Epithelial cell of proximal tubule (primary cell): Measurements from ENCODE around the gene TBC1D1. TPM values are rescaled to one million over a fixed set of nuclear protein-coding genes. Genes with fewer than 3 reads are reported as not detected.

Source experiments
- DNase-seq: peaks from one replicate; pipeline ENCODE4 v3.0.0-alpha.2; 2011; ENCODE audit warnings: low read depth
- H3K4me3 ChIP-seq: 2 replicates; pipeline ENCODE4 v1.5.1; 2011; ENCODE audit warnings: low read depth, mild to moderate bottlenecking, low read length
- total RNA-seq: library from RNA; depleted of rRNA; stranded (reverse); fragments of >200 nt; gene quantifications from 2 replicates; pipeline ENCODE4 v1.2.3, GENCODE V29; 2015
- TF ChIP-seq, protein P1 (sequence below): conservative IDR thresholded peaks from 2 replicates; pipeline ENCODE4 v1.5.1; 2012; ENCODE audit warnings: low read depth, mild to moderate bottlenecking, low read length

TBC1D1 gene
- total RNA-seq, 1 donor from 2014 or later = 157 TPM

DNA sequence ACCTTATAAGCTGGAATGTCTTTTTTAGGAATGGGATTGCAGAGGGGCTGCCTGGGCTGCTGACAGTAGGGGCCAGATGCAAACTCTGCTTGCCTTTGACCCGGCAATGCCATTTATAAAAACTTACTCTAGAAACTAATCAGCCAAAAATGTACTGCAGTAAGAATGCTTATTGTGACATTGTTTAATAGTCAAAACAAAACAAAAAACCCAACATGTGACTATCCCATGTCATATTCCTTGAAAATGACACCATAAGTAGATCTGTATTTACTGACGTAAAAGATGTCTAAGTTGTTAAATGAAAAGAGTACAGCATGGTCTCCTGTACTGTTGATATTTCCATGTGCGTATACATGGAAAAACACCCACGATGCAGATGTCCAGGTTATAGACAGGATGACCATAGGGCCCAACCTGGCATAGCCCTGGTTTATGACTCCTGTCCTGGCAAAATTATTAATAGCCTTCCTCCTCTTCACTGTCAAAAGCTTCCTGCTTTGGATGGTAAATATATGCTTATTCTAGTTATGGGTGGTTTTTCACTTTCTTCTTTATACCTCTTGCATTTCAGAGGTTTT, 208.2 kb downstream of the TBC1D1 start:
- no peak overlapping the region for H3K4me3 ChIP-seq
- TF ChIP-seq, protein P1, sequence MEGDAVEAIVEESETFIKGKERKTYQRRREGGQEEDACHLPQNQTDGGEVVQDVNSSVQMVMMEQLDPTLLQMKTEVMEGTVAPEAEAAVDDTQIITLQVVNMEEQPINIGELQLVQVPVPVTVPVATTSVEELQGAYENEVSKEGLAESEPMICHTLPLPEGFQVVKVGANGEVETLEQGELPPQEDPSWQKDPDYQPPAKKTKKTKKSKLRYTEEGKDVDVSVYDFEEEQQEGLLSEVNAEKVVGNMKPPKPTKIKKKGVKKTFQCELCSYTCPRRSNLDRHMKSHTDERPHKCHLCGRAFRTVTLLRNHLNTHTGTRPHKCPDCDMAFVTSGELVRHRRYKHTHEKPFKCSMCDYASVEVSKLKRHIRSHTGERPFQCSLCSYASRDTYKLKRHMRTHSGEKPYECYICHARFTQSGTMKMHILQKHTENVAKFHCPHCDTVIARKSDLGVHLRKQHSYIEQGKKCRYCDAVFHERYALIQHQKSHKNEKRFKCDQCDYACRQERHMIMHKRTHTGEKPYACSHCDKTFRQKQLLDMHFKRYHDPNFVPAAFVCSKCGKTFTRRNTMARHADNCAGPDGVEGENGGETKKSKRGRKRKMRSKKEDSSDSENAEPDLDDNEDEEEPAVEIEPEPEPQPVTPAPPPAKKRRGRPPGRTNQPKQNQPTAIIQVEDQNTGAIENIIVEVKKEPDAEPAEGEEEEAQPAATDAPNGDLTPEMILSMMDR = no peak
- DNase-seq = no peak

DNA sequence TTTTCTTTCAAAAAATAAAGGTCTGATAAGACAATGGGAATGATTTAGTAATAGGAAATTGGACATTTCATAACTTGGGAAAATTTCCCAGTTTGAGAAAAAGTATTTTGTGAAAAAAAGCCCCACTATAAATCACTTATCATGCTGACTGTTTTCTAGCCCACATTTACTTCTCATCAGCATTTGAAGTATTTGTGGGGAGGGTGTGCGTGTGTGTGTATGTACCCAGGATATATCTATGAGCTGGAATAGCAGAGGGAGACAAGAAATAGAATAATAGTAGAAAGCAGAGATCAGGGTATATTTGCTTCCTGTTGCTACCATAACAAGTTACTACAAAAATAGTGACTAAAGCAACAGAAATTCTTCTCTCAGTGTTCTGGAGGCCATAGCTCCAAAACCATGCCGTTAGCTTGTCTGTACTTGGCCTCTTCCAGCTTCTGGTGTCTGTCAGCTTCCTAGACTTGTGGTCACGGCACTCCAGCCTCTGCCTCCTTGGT, 209.1 kb downstream of the TBC1D1 start:
- no peak overlapping the region for H3K4me3 ChIP-seq
- TF ChIP-seq, protein P1 = no peak
- no peak for DNase-seq

DNA sequence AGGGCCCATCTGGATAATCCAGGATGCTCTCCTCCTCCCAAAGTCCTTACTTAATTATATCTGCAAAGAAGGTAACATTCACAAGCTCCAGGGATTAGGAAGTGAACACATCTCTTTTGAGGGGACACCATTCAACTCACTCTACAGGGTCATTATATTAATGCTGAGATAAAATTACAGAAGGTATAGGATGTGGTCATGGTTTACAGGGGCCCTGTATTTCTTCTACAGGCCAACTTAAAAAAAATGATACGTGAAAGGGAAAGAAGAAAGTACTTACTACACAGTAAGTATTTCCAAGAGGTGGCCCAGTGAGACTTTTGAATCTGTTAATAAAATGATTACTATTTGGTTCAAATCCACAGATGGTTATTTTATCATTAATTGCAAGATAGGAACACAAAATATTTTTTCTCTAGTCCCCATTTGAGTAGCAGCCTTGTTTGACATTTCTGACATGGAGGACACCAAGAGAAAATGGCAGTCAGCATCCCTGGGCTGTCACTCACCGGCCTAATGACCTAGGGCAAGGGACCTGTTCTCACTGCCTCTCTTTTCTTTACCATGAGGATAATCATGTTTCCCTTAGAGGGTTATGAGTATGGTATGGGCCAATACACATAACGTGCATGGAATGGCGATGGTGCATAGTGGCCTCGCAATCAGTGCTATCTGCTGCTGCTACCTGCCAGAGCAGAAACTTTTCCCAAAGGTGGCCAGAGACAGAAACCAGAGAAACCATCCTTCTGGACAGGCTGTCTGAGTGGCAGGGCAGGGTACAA, 209.8 kb downstream of the TBC1D1 start:
- H3K4me3 ChIP-seq = no peak overlapping the region
- TF ChIP-seq, protein P1 = no peak
- no peak for DNase-seq

DNA sequence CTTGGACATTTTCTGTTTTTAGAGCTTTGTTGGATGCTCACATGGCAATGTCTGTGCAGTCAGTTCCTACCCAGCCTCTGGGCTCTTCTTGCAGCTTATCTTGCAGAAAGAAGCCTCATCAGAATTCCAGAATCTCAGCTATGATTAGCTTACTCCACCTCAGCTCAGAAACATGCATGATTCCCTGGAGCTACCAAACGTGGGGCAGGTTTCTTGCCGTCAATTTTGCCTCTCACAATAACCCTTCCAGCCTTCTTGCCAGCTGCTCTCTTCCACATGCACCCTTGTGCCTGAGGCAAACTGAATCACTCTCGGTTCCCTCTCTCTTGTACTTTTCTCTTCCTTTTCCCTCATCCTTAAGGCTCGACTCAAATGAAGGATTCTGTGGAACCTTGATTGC, 210.7 kb downstream of the TBC1D1 start:
- DNase-seq = no peak
- no peak overlapping the region for H3K4me3 ChIP-seq
- TF ChIP-seq, protein P1 = no peak

DNA sequence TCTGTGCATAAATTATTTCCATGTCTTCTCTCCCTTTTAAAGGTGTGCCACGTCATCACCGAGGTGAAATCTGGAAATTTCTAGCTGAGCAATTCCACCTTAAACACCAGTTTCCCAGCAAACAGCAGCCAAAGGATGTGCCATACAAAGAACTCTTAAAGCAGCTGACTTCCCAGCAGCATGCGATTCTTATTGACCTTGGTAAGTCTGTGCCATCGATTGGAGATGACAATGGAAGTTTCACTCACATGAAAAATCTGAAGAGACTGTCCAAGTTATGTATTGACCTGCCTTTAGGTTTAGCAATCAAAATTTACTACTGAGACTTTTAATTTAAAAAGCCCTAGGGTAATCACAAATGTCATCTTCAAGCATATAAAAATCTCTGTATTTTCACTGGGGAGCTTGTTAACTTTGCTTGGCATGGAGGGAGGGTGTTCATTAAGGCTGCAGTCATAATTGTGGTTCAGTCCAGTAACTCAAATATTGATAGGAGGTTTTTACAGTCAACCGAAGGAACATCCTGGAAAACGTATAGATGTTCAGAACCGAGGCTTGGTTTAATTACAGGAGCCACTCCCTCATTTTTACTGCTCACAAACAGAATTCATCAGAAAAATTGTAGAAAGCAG, 212.2 kb downstream of the TBC1D1 start:
- no peak overlapping the region for H3K4me3 ChIP-seq
- DNase-seq = no peak
- TF ChIP-seq, protein P1 = no peak

DNA sequence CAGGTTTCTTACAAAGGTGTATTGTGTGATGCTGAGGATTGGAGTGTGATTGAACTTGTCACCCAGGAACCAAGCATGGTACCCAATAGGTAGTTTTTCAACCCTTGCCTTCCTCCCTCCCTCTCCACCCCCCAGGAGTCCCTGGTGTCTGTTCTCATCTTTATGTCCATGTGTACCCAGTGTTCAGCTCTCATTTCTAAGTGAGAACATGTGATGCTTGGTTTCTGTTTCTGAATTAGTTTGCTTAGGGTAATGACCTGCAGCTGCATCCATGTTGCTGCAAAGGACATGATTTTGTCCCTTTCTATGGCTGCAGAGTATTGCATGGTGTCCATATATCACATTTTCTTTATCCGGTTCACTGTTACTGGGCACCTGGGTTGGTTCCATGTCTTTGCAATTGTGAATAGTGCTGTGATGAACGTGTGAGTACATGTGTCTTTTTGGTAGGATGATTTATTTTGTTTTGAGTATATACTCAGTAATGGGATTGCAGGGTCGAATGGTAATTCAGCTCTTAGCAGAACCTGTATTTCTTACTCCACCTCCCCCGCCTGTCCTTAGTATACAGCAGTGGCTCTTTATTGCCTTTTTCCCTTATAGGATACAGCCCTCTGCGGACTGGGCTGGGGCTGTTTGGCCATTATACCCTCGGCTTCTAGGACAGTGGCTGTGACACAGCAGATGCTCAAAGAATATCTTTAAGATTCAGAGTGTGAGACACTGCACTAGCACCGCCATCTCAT, 214.8 kb downstream of the TBC1D1 start:
- no peak overlapping the region for H3K4me3 ChIP-seq
- DNase-seq = no peak
- TF ChIP-seq, protein P1 = no peak
